Neural cell (in vitro differentiated cells): ENCODE results near the gene TAPBP.

Experiments
- CTCF ChIP-seq: fragments of 450-650 bp; IDR thresholded peaks from 2 replicates; pipeline ENCODE4 v1.5.1; 2014; ENCODE audit warnings: antibody characterized with exemption, mild to moderate bottlenecking, moderate library complexity; ENCODE audit not compliant: poor library complexity, severe bottlenecking
- EP300 ChIP-seq: fragments of 450-650 bp; conservative IDR thresholded peaks from 2 replicates; pipeline ENCODE4 v1.6.1; 2014; ENCODE audit warnings: antibody characterized with exemption, mild to moderate bottlenecking, moderate library complexity; ENCODE audit not compliant: poor library complexity, severe bottlenecking
- MXI1 ChIP-seq: fragments of 450-650 bp; conservative IDR thresholded peaks from 2 replicates; pipeline ENCODE4 v1.6.1; 2014; ENCODE audit warnings: antibody characterized with exemption, mild to moderate bottlenecking; ENCODE audit not compliant: poor library complexity, severe bottlenecking
- RAD21 ChIP-seq: fragments of 450-650 bp; conservative IDR thresholded peaks from 2 replicates; pipeline ENCODE4 v1.6.1; 2014; ENCODE audit warnings: antibody characterized with exemption, mild to moderate bottlenecking, moderate library complexity
- REST ChIP-seq: IDR thresholded peaks from 2 replicates; pipeline ENCODE4 v1.6.1; 2012; ENCODE audit warnings: borderline replicate concordance

GRCh38 chr6:33288921-33289783, 24.7 kb downstream of the TAPBP start, which contains the start of the genes PFDN6 and WDR46:
- no peak for TF ChIP-seq CTCF
- TF ChIP-seq EP300 = no peak
- TF ChIP-seq RAD21 = peak; percentile 32
- TF ChIP-seq REST = no peak
- peak; percentile 100 for TF ChIP-seq MXI1
